Progenitor cell of endocrine pancreas (in vitro differentiated cells): ENCODE measurements around the gene NOP58. TPM values are rescaled to one million over a fixed set of nuclear protein-coding genes. Genes with fewer than 3 reads are reported as not detected.
"Not testable (repeated sequence)": the region's sequence is repeated elsewhere in the genome, so short reads cannot be mapped to it uniquely, and the experiment has no call there.

ENCODE experiments used
- DNase-seq: peaks from one replicate; pipeline ENCODE4 v3.0.0; 2021; ENCODE audit warnings: low spot score; ENCODE audit not compliant: unreplicated experiment
- H3K27ac Mint-ChIP-seq: 2 replicates; pipeline ENCODE4 v1.8.0; 2021; ENCODE audit warnings: mild to moderate bottlenecking, moderate library complexity, mixed read lengths
- H3K27me3 Mint-ChIP-seq: 2 replicates; pipeline ENCODE4 v1.8.0; 2021; ENCODE audit warnings: mixed read lengths
- H3K36me3 Mint-ChIP-seq: 2 replicates; pipeline ENCODE4 v1.8.0; 2022; ENCODE audit warnings: mixed read lengths; ENCODE audit not compliant: insufficient read depth
- H3K4me1 Mint-ChIP-seq: 2 replicates; pipeline ENCODE4 v1.8.0; 2021; ENCODE audit warnings: low read depth, mixed read lengths
- H3K4me3 Mint-ChIP-seq: 2 replicates; pipeline ENCODE4 v1.8.0; 2021; ENCODE audit warnings: low read depth, mild to moderate bottlenecking, moderate library complexity, mixed read lengths
- H3K9me3 Mint-ChIP-seq: 2 replicates; pipeline ENCODE4 v1.8.0; 2021; ENCODE audit warnings: low read depth, mixed read lengths
- long read RNA-seq: library from polyadenylated mRNA; unstranded; transcript quantifications from one replicate; pipeline ENCODE4 v2.0.0, GENCODE V29; 2020
- total RNA-seq: library from RNA; stranded (reverse); gene quantifications from 2 replicates; pipeline ENCODE4 v1.2.1, GENCODE V29; 2021
- TF ChIP-seq, protein P1 (sequence below): fragments of 200-600 bp; sonication (generic); IDR thresholded peaks from one replicate; pipeline ENCODE4 v1.5.0; 2021; ENCODE audit warnings: antibody characterized with exemption, mild to moderate bottlenecking; ENCODE audit not compliant: unreplicated experiment

Gene NOP58, protein sequence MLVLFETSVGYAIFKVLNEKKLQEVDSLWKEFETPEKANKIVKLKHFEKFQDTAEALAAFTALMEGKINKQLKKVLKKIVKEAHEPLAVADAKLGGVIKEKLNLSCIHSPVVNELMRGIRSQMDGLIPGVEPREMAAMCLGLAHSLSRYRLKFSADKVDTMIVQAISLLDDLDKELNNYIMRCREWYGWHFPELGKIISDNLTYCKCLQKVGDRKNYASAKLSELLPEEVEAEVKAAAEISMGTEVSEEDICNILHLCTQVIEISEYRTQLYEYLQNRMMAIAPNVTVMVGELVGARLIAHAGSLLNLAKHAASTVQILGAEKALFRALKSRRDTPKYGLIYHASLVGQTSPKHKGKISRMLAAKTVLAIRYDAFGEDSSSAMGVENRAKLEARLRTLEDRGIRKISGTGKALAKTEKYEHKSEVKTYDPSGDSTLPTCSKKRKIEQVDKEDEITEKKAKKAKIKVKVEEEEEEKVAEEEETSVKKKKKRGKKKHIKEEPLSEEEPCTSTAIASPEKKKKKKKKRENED
- total RNA-seq, result 75.4 and 76.6 TPM in 2 replicates
- long read RNA-seq, transcript NOP58-201 (15 exons, 2,046 nt), result major isoform, 8 of 245 reads
- long read RNA-seq, partial matches to known transcripts, result 203 of 245 reads
- long read RNA-seq, other reads (novel, unspliced or antisense), result 34 of 245 reads

DNA sequence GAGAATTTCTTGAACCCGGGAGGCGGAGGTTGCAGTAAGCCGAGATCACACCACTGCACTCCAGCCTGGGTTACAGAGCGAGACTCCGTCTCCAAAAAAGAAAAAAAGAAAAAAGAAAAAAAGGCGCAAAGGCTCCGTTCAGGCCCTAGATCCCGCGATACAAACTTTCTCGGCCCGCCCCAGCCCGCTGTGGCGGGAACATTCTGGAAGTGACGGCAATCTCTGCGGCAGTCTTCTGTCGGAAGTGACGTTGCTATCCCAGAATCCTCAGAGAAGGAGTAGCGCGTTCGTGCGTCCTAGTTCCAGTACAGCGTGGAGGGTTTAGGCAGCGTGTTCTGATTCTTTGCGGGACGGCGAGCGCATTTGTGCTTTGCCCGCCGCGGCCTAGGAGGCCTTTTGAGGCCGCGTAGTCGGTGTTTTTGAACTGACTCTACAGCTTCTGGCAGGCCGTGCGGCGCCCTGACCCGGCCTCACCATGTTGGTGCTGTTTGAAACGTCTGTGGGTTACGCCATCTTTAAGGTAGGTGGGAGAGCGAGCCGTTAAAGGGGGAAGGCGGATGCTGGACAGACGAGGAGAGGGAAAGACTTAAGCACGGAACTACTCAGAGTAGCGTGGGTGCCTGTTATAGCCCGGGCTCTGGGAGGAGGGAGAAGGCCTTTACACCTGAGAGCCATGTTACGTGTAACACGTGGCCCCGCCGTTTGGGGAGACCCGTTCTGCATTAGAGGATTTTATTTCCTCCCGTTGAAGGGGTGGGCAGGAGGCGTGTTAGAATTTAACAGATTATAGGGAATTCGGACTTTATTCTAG, at the start of gene NOP58:
NOP58 (plus strand) TSS at position 297 of the 811 bp plus-strand sequence; CDS start at position 476, 179 bp downstream.
- Mint-ChIP-seq H3K9me3 (no peaks in the 10 kb centered on the region), H3K36me3 (no peaks in the 10 kb centered on the region), H3K4me1 (peaks cover 8% of the 10 kb centered on the region), H3K27ac (peak within 1 kb of the TSS; percentile 90), H3K4me3 (peak within 1 kb of the TSS; percentile 63), H3K27me3 (no peaks in the 10 kb centered on the region)
- TF ChIP-seq, protein P1, sequence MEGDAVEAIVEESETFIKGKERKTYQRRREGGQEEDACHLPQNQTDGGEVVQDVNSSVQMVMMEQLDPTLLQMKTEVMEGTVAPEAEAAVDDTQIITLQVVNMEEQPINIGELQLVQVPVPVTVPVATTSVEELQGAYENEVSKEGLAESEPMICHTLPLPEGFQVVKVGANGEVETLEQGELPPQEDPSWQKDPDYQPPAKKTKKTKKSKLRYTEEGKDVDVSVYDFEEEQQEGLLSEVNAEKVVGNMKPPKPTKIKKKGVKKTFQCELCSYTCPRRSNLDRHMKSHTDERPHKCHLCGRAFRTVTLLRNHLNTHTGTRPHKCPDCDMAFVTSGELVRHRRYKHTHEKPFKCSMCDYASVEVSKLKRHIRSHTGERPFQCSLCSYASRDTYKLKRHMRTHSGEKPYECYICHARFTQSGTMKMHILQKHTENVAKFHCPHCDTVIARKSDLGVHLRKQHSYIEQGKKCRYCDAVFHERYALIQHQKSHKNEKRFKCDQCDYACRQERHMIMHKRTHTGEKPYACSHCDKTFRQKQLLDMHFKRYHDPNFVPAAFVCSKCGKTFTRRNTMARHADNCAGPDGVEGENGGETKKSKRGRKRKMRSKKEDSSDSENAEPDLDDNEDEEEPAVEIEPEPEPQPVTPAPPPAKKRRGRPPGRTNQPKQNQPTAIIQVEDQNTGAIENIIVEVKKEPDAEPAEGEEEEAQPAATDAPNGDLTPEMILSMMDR, result no peak
- peak; percentile 73 for DNase-seq

DNA sequence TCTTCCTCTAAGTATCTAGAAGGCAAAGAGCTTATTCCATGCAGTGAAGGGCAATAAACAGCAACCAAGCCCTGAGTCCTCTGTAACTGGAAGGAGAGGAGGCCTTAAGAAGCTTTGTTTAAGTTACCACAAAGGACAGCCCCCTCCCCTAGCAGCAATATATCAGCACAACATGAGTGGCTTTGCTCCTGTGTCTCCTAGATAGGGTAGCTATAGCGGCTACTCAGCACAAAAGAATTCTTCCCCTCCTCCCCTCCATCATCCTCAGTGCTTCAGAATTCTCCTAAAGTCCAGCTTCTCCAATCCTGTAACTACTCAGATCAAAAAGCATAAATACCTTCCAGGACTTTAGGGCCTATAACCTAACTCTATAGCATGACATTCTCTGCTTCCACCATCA, 43.7 kb upstream of the NOP58 start:
- Mint-ChIP-seq H3K4me1 (peaks cover 4% of the 10 kb centered on the region), H3K27ac (peak overlapping the region; percentile 2), H3K36me3 (peaks cover 23% of the 10 kb centered on the region), H3K4me3 (no peak overlapping the region), H3K9me3 (no peaks in the 10 kb centered on the region), H3K27me3 (no peaks in the 10 kb centered on the region)
- TF ChIP-seq, protein P1, result no peak
- no peak for DNase-seq

DNA sequence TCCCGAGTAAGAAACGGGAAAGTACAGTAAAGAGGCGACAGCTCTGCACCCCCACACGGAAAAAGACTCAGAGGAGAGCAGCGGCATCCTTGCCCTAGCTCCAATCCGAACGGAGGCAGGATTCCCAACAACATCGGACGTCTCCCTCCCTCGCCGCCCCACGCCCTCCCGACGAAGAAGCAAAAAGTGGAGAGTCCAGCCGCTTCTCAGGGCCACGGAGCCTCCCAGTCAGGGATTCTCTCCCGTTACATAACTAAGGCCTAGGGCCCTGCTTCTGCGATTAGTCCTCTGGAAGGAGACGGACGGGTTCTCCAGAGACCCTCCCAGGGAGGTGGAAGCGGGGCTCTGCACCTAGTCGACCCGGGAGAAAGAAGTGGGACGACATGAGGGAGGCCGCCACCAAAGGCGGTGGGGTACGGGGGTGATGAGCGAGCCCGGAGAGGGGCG, 27.8 kb upstream of the NOP58 start:
- Mint-ChIP-seq H3K27me3 (no peaks in the 10 kb centered on the region), H3K27ac (peak overlapping the region; percentile 97), H3K4me3 (peak overlapping the region; percentile 99), H3K36me3 (no peaks in the 10 kb centered on the region), H3K9me3 (no peaks in the 10 kb centered on the region), H3K4me1 (peaks cover 12% of the 10 kb centered on the region)
- DNase-seq, result peak; percentile 11
- TF ChIP-seq, protein P1, result no peak

DNA sequence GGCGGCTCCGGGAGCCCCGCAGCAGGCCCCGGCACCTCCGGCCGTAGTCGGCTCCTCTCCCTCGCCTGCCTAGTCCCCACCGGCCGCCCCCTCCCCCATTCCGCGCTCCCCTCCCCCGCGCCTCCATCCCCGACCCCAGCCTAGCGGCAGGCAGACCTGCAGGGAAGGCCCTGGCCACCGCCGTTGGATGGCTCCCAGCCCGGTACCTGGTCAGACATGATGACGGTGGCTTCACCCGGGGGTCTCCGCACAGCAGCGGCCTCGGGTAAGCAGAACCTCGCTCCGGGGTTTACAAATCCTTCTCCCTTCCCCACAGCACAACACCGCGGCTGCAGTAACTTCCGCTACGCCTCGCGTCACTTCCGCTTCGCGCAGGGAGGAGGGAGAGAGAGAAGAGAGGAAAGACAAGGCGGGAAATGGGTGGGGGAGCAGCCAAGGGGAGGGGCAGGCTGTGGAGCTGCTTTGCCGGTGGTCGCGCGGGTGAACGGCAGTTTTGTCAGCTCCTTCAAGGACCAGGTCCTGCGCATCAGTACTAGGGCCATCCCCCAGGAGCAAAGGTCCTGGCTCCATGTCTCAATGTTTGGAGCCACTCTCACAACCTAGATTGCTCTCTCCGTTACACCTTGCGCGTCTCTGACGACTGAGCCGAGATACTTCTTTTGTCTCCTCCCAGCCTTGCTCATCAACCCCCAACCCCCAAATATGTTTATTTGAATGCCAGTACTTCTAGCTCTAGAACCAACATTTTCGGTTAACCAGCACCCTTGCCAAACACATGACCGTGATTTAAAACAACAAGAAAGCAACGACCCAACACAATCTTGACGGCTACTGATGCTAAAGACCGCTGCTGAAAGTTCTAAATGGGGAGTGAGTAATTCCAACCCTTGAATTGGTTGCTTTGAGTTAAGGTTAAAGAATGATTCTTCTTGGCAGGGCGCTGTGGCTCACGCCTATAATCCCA, 27.0 kb upstream of the NOP58 start, which contains the start of gene SUMO1:
SUMO1 (minus strand) TSS at position 364 of the 964 bp plus-strand sequence; CDS start at position 218, 146 bp downstream.
- TF ChIP-seq, protein P1, result peak; percentile 15
- peak; percentile 72 for DNase-seq
- H3K4me1 Mint-ChIP-seq, result peaks cover 12% of the 10 kb centered on the region
- no peaks in the 10 kb centered on the region for H3K27me3 Mint-ChIP-seq
- H3K36me3 Mint-ChIP-seq, result no peaks in the 10 kb centered on the region
- H3K27ac Mint-ChIP-seq, result peak within 1 kb of the TSS; percentile 99
- no peaks in the 10 kb centered on the region for H3K9me3 Mint-ChIP-seq
- peak within 1 kb of the TSS; percentile 99 for H3K4me3 Mint-ChIP-seq

DNA sequence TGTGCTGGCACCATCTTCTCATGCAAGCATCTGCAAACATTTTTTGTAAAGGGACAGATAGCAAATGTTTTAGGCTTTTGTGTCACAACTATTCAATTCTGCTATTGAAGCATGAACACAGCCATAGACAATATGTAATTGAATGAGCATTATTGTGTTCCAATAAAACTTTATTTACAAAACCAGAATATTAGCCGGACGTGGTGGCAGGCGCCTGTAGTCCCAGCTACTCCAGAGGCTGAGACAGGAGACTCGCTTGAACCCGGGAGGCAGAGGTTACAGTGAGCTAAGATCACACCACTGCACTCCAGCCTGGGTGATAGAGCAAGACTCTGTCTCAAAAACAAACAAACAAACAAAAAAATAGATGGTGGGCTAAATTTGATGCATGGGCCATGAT, 17.9 kb upstream of the NOP58 start:
- not testable (repeated sequence) for DNase-seq, H3K36me3 Mint-ChIP-seq, H3K4me1 Mint-ChIP-seq, H3K27ac Mint-ChIP-seq, H3K9me3 Mint-ChIP-seq, H3K27me3 Mint-ChIP-seq, H3K4me3 Mint-ChIP-seq
